OCI-LY3 (cell line): ENCODE measurements around the gene TFAP2B.

Experiments used
- H2AFZ ChIP-seq: fragments of 200-600, 300-600 bp; shearing (Covaris generic); 2 replicates; pipeline ENCODE4 v1.6.0; 2014; ENCODE audit warnings: antibody characterized with exemption, low read depth, low read length
- H3K27ac ChIP-seq: fragments of 200-600, 300-600 bp; sonication (generic); 2 replicates; pipeline ENCODE4 v1.5.1; 2014; ENCODE audit warnings: mild to moderate bottlenecking, low read length, moderate library complexity, mixed read lengths
- H3K27me3 ChIP-seq: fragments of 200-600, 300-600 bp; sonication (generic); 2 replicates; pipeline ENCODE4 v1.6.1; 2014; ENCODE audit warnings: low read depth, low read length, mixed read lengths
- H3K36me3 ChIP-seq: fragments of 200-600, 300-600 bp; sonication (generic); replicated peaks from 2 replicates; pipeline ENCODE3; 2014; ENCODE audit warnings: low read depth, low read length, mixed read lengths
- H3K4me1 ChIP-seq: fragments of 300-600, 200-600 bp; sonication (generic); 2 replicates; pipeline ENCODE4 v1.6.1; 2014; ENCODE audit warnings: low read length, mixed read lengths
- H3K4me2 ChIP-seq: fragments of 200-600, 300-600 bp; sonication (generic); 2 replicates; pipeline ENCODE4 v1.6.1; 2014; ENCODE audit warnings: low read length, mixed read lengths
- H3K4me3 ChIP-seq: fragments of 300-600, 200-600 bp; sonication (generic); 2 replicates; pipeline ENCODE4 v1.5.1; 2014; ENCODE audit warnings: antibody characterized with exemption, mild to moderate bottlenecking, low read length, moderate library complexity
- H3K79me2 ChIP-seq: fragments of 300-600, 200-600 bp; shearing (Covaris generic); 2 replicates; pipeline ENCODE4 v1.6.1; 2014; ENCODE audit warnings: mild to moderate bottlenecking, low read length, mixed read lengths
- H3K9ac ChIP-seq: fragments of 300-600, 200-600 bp; shearing (Covaris generic); 2 replicates; pipeline ENCODE4 v1.6.0; 2014; ENCODE audit warnings: mild to moderate bottlenecking, low read length, moderate library complexity
- H3K9me3 ChIP-seq: fragments of 200-600, 300-600 bp; shearing (Covaris generic); 2 replicates; pipeline ENCODE4 v1.6.1; 2014; ENCODE audit warnings: low read length, mixed read lengths; ENCODE audit not compliant: insufficient read depth
- H4K20me1 ChIP-seq: fragments of 200-600, 300-600 bp; sonication (generic); 2 replicates; pipeline ENCODE4 v1.6.1; 2016; ENCODE audit warnings: low read length, mixed read lengths; ENCODE audit not compliant: insufficient read depth
- EZH2phosphoT487 ChIP-seq: fragments of 200-600 bp; shearing (Covaris generic); IDR thresholded peaks from 2 replicates; pipeline ENCODE4 v1.6.1; 2018; ENCODE audit warnings: antibody characterized with exemption, mixed run types, low read depth
- TF ChIP-seq, protein P1 (sequence below): fragments of 200-600, 300-600 bp; sonication (generic); IDR thresholded peaks from 2 replicates; pipeline ENCODE4 v1.5.1; 2014; ENCODE audit warnings: antibody characterized with exemption, low read length, low read depth

The TFAP2B gene

DNA sequence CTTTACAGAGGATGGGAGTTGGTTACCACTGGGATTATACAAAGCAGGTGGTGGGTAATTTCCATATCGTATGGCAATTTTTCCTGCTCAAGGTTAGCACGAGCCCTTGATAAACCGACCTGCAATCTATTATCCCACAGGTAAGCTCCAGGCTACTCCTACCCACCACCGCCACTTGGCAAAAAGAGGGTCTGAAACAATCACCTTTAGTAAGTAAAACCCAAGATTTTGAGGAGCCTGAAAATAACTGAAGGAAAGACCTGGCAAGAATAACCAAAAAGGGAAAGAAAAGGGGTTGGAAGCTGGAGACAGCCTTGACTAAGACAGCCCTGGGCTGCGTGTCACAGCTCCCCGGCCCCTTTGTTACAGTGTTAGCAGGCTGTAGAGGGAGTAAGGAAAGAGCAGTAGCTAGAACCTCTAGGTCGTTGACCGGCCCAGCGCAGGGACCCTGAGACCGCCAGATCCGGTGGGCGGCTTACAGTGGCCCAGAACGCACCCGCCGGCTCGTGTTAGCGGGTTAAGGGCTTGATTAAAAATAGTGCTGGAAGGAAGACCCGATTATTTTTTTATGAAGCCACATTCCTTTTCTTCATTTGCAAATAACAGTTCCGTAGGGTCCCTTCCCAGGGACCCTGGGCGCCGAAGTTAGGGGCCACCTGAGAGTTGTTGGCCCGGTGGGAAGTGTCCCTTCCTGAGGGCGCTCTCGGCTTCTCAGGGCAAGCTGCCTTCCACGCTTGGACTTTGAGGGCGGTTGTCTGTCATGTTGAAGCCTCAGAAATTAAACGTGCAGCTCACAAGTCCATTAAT lies 30.5 kb downstream of the TFAP2B start:
- no peak overlapping the region for H3K27ac ChIP-seq
- H3K36me3 ChIP-seq = no peaks in the 10 kb centered on the region
- no peaks in the 10 kb centered on the region for H3K79me2 ChIP-seq
- no peaks in the 10 kb centered on the region for H3K4me1 ChIP-seq
- H3K9ac ChIP-seq = no peak overlapping the region
- TF ChIP-seq EZH2phosphoT487 = no peak
- TF ChIP-seq, protein P1, sequence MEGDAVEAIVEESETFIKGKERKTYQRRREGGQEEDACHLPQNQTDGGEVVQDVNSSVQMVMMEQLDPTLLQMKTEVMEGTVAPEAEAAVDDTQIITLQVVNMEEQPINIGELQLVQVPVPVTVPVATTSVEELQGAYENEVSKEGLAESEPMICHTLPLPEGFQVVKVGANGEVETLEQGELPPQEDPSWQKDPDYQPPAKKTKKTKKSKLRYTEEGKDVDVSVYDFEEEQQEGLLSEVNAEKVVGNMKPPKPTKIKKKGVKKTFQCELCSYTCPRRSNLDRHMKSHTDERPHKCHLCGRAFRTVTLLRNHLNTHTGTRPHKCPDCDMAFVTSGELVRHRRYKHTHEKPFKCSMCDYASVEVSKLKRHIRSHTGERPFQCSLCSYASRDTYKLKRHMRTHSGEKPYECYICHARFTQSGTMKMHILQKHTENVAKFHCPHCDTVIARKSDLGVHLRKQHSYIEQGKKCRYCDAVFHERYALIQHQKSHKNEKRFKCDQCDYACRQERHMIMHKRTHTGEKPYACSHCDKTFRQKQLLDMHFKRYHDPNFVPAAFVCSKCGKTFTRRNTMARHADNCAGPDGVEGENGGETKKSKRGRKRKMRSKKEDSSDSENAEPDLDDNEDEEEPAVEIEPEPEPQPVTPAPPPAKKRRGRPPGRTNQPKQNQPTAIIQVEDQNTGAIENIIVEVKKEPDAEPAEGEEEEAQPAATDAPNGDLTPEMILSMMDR = no peak
- no peaks in the 10 kb centered on the region for H3K27me3 ChIP-seq
- no peak overlapping the region for H3K4me2 ChIP-seq
- no peaks in the 10 kb centered on the region for H4K20me1 ChIP-seq
- no peaks in the 10 kb centered on the region for H3K9me3 ChIP-seq
- H2AFZ ChIP-seq = no peak overlapping the region
- H3K4me3 ChIP-seq = no peak overlapping the region

DNA sequence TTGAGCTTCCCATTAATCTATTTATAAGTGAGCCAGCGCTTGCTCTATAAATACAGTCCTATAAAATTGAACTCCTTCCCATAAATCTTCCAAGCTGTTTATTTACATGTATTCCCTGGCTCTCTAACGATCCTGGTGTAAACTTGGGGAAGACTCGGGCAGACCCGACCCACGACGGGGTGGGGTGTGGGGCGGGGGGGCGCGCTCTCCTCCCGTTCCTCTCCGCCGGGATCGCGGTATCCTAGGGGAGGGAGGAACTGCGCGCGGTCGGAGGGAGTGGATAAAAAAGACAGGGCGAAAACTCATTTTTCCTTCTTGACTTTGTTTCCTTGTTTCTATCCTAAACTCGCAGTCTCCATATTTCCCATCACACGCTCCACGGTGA lies 31.1 kb downstream of the TFAP2B start:
- H3K4me2 ChIP-seq = no peak overlapping the region
- H3K4me3 ChIP-seq = no peak overlapping the region
- no peaks in the 10 kb centered on the region for H3K79me2 ChIP-seq
- no peak for TF ChIP-seq EZH2phosphoT487
- TF ChIP-seq, protein P1 = no peak
- H3K9ac ChIP-seq = no peak overlapping the region
- H3K36me3 ChIP-seq = no peaks in the 10 kb centered on the region
- H3K27me3 ChIP-seq = no peaks in the 10 kb centered on the region
- no peak overlapping the region for H2AFZ ChIP-seq
- H4K20me1 ChIP-seq = no peaks in the 10 kb centered on the region
- no peaks in the 10 kb centered on the region for H3K4me1 ChIP-seq
- no peaks in the 10 kb centered on the region for H3K9me3 ChIP-seq
- H3K27ac ChIP-seq = no peak overlapping the region

DNA sequence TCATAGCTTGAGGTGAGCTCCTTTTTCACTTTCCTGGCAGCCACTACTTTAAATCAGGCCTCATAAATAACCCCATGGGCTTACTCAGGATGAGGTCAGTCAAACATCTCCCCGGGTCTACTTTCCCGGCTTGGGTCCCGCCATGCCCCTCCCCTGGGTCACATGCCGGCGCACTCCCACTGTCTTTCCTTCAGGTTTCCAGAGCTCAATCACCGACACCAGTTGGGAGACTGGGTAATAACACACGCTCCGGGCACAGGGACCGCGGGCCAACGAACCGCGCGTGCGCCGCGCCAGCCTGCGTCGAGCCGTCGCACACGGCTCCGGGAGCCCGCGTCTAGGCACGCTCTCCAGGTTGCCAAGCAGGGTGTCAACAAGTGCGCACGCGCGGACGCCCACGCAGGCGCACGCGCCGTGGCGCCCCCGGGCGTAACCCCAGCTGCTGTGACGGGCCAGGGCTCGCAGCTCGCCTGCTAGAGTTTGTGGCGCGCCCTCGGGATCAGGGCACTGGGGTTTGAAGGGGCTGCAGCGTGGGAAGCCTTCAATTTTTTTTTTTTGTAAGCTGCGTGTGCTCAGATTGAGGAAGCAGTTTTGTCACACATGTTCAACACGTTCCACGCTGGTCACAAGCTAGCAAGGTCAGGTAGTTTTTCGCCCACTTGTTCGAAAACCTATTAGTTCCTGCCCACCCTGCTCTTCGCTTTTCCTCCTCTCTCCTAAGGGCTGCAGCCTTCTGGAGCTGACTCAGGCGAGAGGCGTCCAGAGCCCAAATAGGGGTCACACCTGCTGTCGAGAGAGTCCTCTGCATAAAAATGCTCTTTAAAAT lies 31.8 kb downstream of the TFAP2B start:
- Histone ChIP-seq H2AFZ (no peak overlapping the region), H3K27ac (no peak overlapping the region), H3K4me2 (no peak overlapping the region), H3K9ac (no peak overlapping the region), H3K27me3 (no peaks in the 10 kb centered on the region), H3K9me3 (no peaks in the 10 kb centered on the region), H3K4me3 (no peak overlapping the region), H3K36me3 (no peaks in the 10 kb centered on the region), H3K79me2 (no peaks in the 10 kb centered on the region), H4K20me1 (no peaks in the 10 kb centered on the region), H3K4me1 (no peaks in the 10 kb centered on the region)
- no peak for TF ChIP-seq EZH2phosphoT487
- TF ChIP-seq, protein P1 = no peak

DNA sequence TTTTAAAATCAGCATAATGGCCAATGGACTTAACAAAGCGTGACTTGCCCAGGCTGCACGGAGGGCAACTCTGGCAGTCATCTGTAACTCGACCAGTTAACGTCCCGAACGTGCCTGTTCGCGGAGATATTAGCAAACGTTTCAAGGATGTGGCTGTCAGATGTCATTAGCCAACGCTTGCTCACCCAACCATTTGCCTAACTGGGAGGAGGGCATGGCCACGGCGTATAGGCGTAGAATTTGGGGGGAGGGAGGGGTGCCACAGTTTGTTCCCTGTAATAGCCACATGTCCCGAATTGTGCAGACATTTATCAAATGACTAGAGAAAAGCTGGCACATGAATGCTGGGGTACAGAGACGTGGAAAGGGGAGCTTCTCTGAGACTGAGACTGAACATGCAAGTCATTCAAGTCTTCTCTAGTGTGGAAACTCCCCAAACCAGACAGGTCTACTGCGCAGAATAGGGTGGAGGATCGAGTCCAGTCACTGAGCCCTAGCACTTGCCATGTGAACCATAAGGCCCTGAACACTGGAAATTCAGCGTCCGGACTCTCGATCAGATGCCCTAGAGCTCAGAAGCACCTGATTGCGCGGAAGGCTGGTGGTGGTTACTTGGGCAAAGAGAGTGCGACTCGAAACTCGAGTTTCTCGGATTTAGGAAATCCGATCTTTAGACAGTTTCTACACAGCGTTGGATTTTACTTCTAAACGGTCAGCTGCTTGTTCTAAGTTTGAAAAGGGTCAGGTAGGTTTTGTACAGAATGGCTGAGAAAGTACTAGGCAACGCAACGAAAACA lies 32.6 kb downstream of the TFAP2B start:
- Histone ChIP-seq H3K9ac (no peak overlapping the region), H3K27me3 (no peaks in the 10 kb centered on the region), H3K36me3 (no peaks in the 10 kb centered on the region), H3K27ac (no peak overlapping the region), H3K9me3 (no peaks in the 10 kb centered on the region), H3K4me3 (no peak overlapping the region), H3K4me2 (no peak overlapping the region), H3K79me2 (no peaks in the 10 kb centered on the region), H3K4me1 (no peaks in the 10 kb centered on the region), H2AFZ (no peak overlapping the region), H4K20me1 (no peaks in the 10 kb centered on the region)
- no peak for TF ChIP-seq EZH2phosphoT487
- TF ChIP-seq, protein P1 = no peak
